Activated naive CD8-positive, alpha-beta T cell treated with anti-CD3 and anti-CD28 coated beads for 36 hours (primary cell): ENCODE data around the gene KAT5. TPM values are rescaled to one million over a fixed set of nuclear protein-coding genes. Genes with fewer than 3 reads are reported as not detected.
"Not testable (repeated sequence)": the region's sequence is repeated elsewhere in the genome, so short reads cannot be mapped to it uniquely, and the experiment has no call there.

Experiments
- DNase-seq: peaks from one replicate; pipeline ENCODE4 v3.0.0; 2021
- H3K27ac Mint-ChIP-seq: one replicate; pipeline ENCODE4 v1.8.0; 2022; ENCODE audit warnings: mild to moderate bottlenecking, moderate library complexity, mixed read lengths
- H3K27me3 Mint-ChIP-seq: one replicate; pipeline ENCODE4 v1.8.0; 2022; ENCODE audit warnings: mild to moderate bottlenecking, mixed read lengths
- H3K36me3 Mint-ChIP-seq: one replicate; pipeline ENCODE4 v1.8.0; 2021; ENCODE audit warnings: mild to moderate bottlenecking, mixed read lengths
- H3K4me1 Mint-ChIP-seq: one replicate; pipeline ENCODE4 v1.8.0; 2021; ENCODE audit warnings: mixed read lengths
- H3K4me3 Mint-ChIP-seq: one replicate; pipeline ENCODE4 v1.8.0; 2022; ENCODE audit warnings: mild to moderate bottlenecking, moderate library complexity, mixed read lengths
- H3K9me3 Mint-ChIP-seq: one replicate; pipeline ENCODE4 v1.8.0; 2022; ENCODE audit warnings: mixed read lengths
- total RNA-seq, 2 experiments: library from RNA; stranded (reverse); gene quantifications; one replicate each; pipeline ENCODE4 v1.2.3, GENCODE V29; 2021

The KAT5 gene
- total RNA-seq, 2 experiments from 2014 or later: 65.0 to 65.4 TPM

- H3K4me1 Mint-ChIP-seq, H3K27ac Mint-ChIP-seq, H3K9me3 Mint-ChIP-seq, DNase-seq, H3K4me3 Mint-ChIP-seq, H3K36me3 Mint-ChIP-seq: not testable (repeated sequence)
- peaks cover 33% of the 10 kb centered on the region for H3K27me3 Mint-ChIP-seq
Observed at GRCh38 chr11:65762169-65762568, 50.1 kb downstream of the KAT5 start.

GRCh38 chr11:65762816-65763215 is 50.8 kb downstream of the KAT5 start:
- not testable (repeated sequence) for H3K36me3 Mint-ChIP-seq, H3K4me3 Mint-ChIP-seq, H3K4me1 Mint-ChIP-seq, DNase-seq, H3K9me3 Mint-ChIP-seq, H3K27ac Mint-ChIP-seq
- peaks cover 27% of the 10 kb centered on the region for H3K27me3 Mint-ChIP-seq

- no peak for DNase-seq
- H3K4me3 Mint-ChIP-seq: no peak overlapping the region
- H3K27me3 Mint-ChIP-seq: peaks cover 16% of the 10 kb centered on the region
- H3K4me1 Mint-ChIP-seq: no peaks in the 10 kb centered on the region
- H3K36me3 Mint-ChIP-seq: no peaks in the 10 kb centered on the region
- no peak overlapping the region for H3K27ac Mint-ChIP-seq
- H3K9me3 Mint-ChIP-seq: no peaks in the 10 kb centered on the region
Observed at GRCh38 chr11:65764434-65764833, 52.4 kb downstream of the KAT5 start.

- Mint-ChIP-seq H3K4me1 (peaks cover 4% of the 10 kb centered on the region), H3K27me3 (peaks cover under 1% of the 10 kb centered on the region), H3K4me3 (no peak overlapping the region), H3K36me3 (no peaks in the 10 kb centered on the region), H3K27ac (no peak overlapping the region), H3K9me3 (no peaks in the 10 kb centered on the region)
- DNase-seq: no peak
Observed at GRCh38 chr11:65766535-65766934, 54.5 kb downstream of the KAT5 start.

GRCh38 chr11:65767406-65767805 is 55.4 kb downstream of the KAT5 start:
- Mint-ChIP-seq H3K27me3 (no peaks in the 10 kb centered on the region), H3K9me3 (no peaks in the 10 kb centered on the region), H3K27ac (no peak overlapping the region), H3K36me3 (no peaks in the 10 kb centered on the region), H3K4me3 (no peak overlapping the region), H3K4me1 (peaks cover 4% of the 10 kb centered on the region)
- no peak for DNase-seq

GRCh38 chr11:65767806-65768205 is 55.8 kb downstream of the KAT5 start:
- H3K9me3 Mint-ChIP-seq, H3K4me3 Mint-ChIP-seq, DNase-seq, H3K27me3 Mint-ChIP-seq, H3K27ac Mint-ChIP-seq, H3K36me3 Mint-ChIP-seq, H3K4me1 Mint-ChIP-seq: not testable (repeated sequence)

Other genes with a start within 250 kb of the KAT5 start
- gene MALAT1, start 213.2 kb upstream of the KAT5 start, total RNA-seq: 1,000 to 10,000 TPM; 2,463 to 2,829 TPM
- gene SCYL1, start 187.2 kb upstream of the KAT5 start, total RNA-seq: 10 to 100 TPM; 70.5 to 80.3 TPM
- 10 to 100 TPM; 35.5 to 36.0 TPM for gene LTBP3, start 153.9 kb upstream of the KAT5 start, total RNA-seq
- 10 to 100 TPM; 59.1 to 63.3 TPM for gene ZNRD2, start 141.8 kb upstream of the KAT5 start, total RNA-seq
- 10 to 100 TPM; 13.6 to 15.0 TPM for gene FAM89B, start 139.7 kb upstream of the KAT5 start, total RNA-seq
- gene EHBP1L1, start 136.2 kb upstream of the KAT5 start, total RNA-seq: 10 to 100 TPM; 55.7 to 60.0 TPM
- under 1 TPM; 0.37 to 0.62 TPM for gene KCNK7, start 116.5 kb upstream of the KAT5 start, total RNA-seq
- gene MAP3K11, start 98.0 kb upstream of the KAT5 start, total RNA-seq: 10 to 100 TPM; 51.2 to 54.8 TPM
- gene PCNX3, start 96.5 kb upstream of the KAT5 start, total RNA-seq: 10 to 100 TPM; 40.9 to 42.6 TPM
- 100 to 1,000 TPM; 123 to 127 TPM for gene SIPA1, start 74.2 kb upstream of the KAT5 start, total RNA-seq
- 10 to 100 TPM; 69.6 to 71.6 TPM for gene RELA, start 49.3 kb upstream of the KAT5 start, total RNA-seq
- gene RNASEH2C, start 8.5 kb downstream of the KAT5 start, total RNA-seq: 100 to 1,000 TPM; 104 to 108 TPM
- gene AP5B1, start 68.7 kb downstream of the KAT5 start, total RNA-seq: 10 to 100 TPM; 20.4 to 20.6 TPM
- under 1 TPM; 0.42 to 0.45 TPM for gene OVOL1, start 74.8 kb downstream of the KAT5 start, total RNA-seq
- 1 to 10 TPM; 2.4 to 3.3 TPM for gene SNX32, start 121.7 kb downstream of the KAT5 start, total RNA-seq
- 1,000 to 10,000 TPM; 1,050 to 1,075 TPM for gene CFL1, start 145.9 kb downstream of the KAT5 start, total RNA-seq
- 10 to 100 TPM; 64.0 to 67.4 TPM for gene MUS81, start 148.2 kb downstream of the KAT5 start, total RNA-seq
- 1 to 10 TPM; 8.5 to 8.9 TPM for gene EFEMP2, start 160.5 kb downstream of the KAT5 start, total RNA-seq
- 10 to 100 TPM; 39.3 to 41.5 TPM for gene CTSW, start 167.6 kb downstream of the KAT5 start, total RNA-seq
- gene FIBP, start 176.2 kb downstream of the KAT5 start, total RNA-seq: 100 to 1,000 TPM; 113 to 114 TPM
- 10 to 100 TPM; 78.5 to 81.3 TPM for gene CCDC85B, start 178.4 kb downstream of the KAT5 start, total RNA-seq
- gene FOSL1, start 188.1 kb downstream of the KAT5 start, total RNA-seq: 10 to 100 TPM; 15.8 to 16.0 TPM
- 10 to 100 TPM; 16.8 to 16.9 TPM for gene C11orf68, start 206.8 kb downstream of the KAT5 start, total RNA-seq
- 100 to 1,000 TPM; 108 to 109 TPM for gene DRAP1, start 207.2 kb downstream of the KAT5 start, total RNA-seq
- not detected for gene TSGA10IP, start 233.2 kb downstream of the KAT5 start, total RNA-seq
- gene SART1, start 249.5 kb downstream of the KAT5 start, total RNA-seq: 10 to 100 TPM; 59.6 to 62.6 TPM